Liver (tissue), 9 donors: ENCODE data around the gene MESD. TPM values are rescaled to one million over a fixed set of nuclear protein-coding genes. Genes with fewer than 3 reads are reported as not detected.
"Not testable (repeated sequence)": the region's sequence is repeated elsewhere in the genome, so short reads cannot be mapped to it uniquely, and the experiment has no call there.

ENCODE experiments used
- DNase-seq: peaks from one replicate; pipeline ENCODE4 v3.0.0-alpha.2; 2017; ENCODE audit warnings: low spot score
- H3K27ac ChIP-seq, 2 donors: one replicate each; pipeline ENCODE4 v1.7.0; 2013; ENCODE audit warnings: inconsistent platforms in 2 of 2, low read length in 2 of 2, control low read depth in 1 of 2, low read depth in 1 of 2, mild to moderate bottlenecking in 1 of 2
- H3K27me3 ChIP-seq, 4 donors: one replicate each; pipeline versions ENCODE4 v1.6.1 to v1.7.0; 2013; ENCODE audit warnings: low read length in 3 of 4, inconsistent platforms in 1 of 4, mild to moderate bottlenecking in 1 of 4, moderate library complexity in 1 of 4; ENCODE audit not compliant: control insufficient read depth in 4 of 4, insufficient read depth in 4 of 4
- H3K36me3 ChIP-seq, 4 donors: one replicate each; pipeline versions ENCODE4 v1.6.1 to v1.7.0; 2013; ENCODE audit warnings: low read length in 3 of 4, mild to moderate bottlenecking in 3 of 4, low read depth in 1 of 4, moderate library complexity in 1 of 4; ENCODE audit not compliant: control insufficient read depth in 4 of 4, insufficient read depth in 3 of 4
- H3K4me1 ChIP-seq, 4 donors: one replicate each; pipeline versions ENCODE4 v1.6.1 to v1.7.0; 2013; ENCODE audit warnings: low read length in 3 of 4, mild to moderate bottlenecking in 3 of 4, moderate library complexity in 1 of 4; ENCODE audit not compliant: control insufficient read depth in 4 of 4, insufficient read depth in 4 of 4
- H3K4me3 ChIP-seq, 3 donors: one replicate each; pipeline versions ENCODE4 v1.6.1 to v1.7.0; 2013; ENCODE audit warnings: low read length in 3 of 3, control low read depth in 1 of 3, low read depth in 1 of 3, mild to moderate bottlenecking in 1 of 3
- H3K9ac ChIP-seq, 2 donors: one replicate each; pipeline ENCODE4 v1.7.0; 2013; ENCODE audit warnings: low read length in 2 of 2, mild to moderate bottlenecking in 2 of 2, moderate library complexity in 2 of 2, control low read depth in 1 of 2, low read depth in 1 of 2
- H3K9me3 ChIP-seq, 4 donors: one replicate each; pipeline versions ENCODE4 v1.6.1 to v1.7.0; 2013; ENCODE audit warnings: low read length in 3 of 4; ENCODE audit not compliant: control insufficient read depth in 4 of 4
- EGR1 ChIP-seq, 2 donors: IDR thresholded peaks; 2 replicates each; pipeline ENCODE4 v1.6.1; 2016 to 2018; ENCODE audit warnings: antibody characterized with exemption in 2 of 2, low read depth in 2 of 2
- FOXA1 ChIP-seq: IDR thresholded peaks from 2 replicates; pipeline ENCODE4 v1.6.1; 2016; ENCODE audit warnings: antibody characterized with exemption
- FOXA2 ChIP-seq: IDR thresholded peaks from 2 replicates; pipeline ENCODE4 v1.6.1; 2016; ENCODE audit warnings: antibody characterized with exemption
- GABPA ChIP-seq, 2 donors: IDR thresholded peaks in 1 of 2; conservative IDR thresholded peaks in 1 of 2; 2 replicates each; pipeline ENCODE4 v1.6.1; 2016; ENCODE audit warnings: antibody characterized with exemption in 2 of 2, mild to moderate bottlenecking in 1 of 2, moderate library complexity in 1 of 2
- HNF4A ChIP-seq, 2 donors: conservative IDR thresholded peaks; 2 replicates each; pipeline ENCODE4 v1.6.1; 2016; ENCODE audit warnings: antibody characterized with exemption in 2 of 2, mild to moderate bottlenecking in 2 of 2
- NR2F2 ChIP-seq: IDR thresholded peaks from 2 replicates; pipeline ENCODE4 v1.6.1; 2016; ENCODE audit warnings: antibody characterized with exemption
- RXRA ChIP-seq, 2 donors: IDR thresholded peaks; 2 replicates each; pipeline ENCODE4 v1.6.1; 2017 to 2018; ENCODE audit warnings: antibody characterized with exemption in 2 of 2, mild to moderate bottlenecking in 1 of 2
- SP1 ChIP-seq: IDR thresholded peaks from 2 replicates; pipeline ENCODE4 v1.6.1; 2018; ENCODE audit warnings: antibody characterized with exemption, mild to moderate bottlenecking
- WGBS: extraction: QIAGEN DNeasy Blood & Tissue Kit; methylation state at CpG from one replicate; pipeline ENCODE4 v1.1.7; 2013; 5-methylcytosine and 5-hydroxymethylcytosine counted together
- polyA plus RNA-seq, 2 donors: library from polyadenylated mRNA; stranded (reverse) in 1 of 2; unstranded in 1 of 2; fragments of 200-250 nt in 1 of 2; fragments of >200 nt in 1 of 2; fragmentation: Nextera tagmentation in 1 of 2; extraction: Ambion mirVana in 1 of 2; gene quantifications; one replicate each; pipeline versions ENCODE4 v1.2.1 to v1.2.3, GENCODE V29; 2013 to 2015
- total RNA-seq, 2 donors: library from RNA; depleted of rRNA; stranded (reverse); fragments of >200 nt; gene quantifications; one replicate each; pipeline ENCODE4 v1.2.3, GENCODE V29; 2014
- TF ChIP-seq, protein P1 (sequence below): fragments of 150-350 bp; IDR thresholded peaks from 2 replicates; pipeline ENCODE4 v1.5.1; 2017; ENCODE audit warnings: improper control_type of control experiment, low read depth, low read length; ENCODE audit not compliant: missing input control
- TF ChIP-seq, protein P2 (sequence below): IDR thresholded peaks from 2 replicates; pipeline ENCODE4 v1.6.1; 2016; ENCODE audit warnings: antibody characterized with exemption, mild to moderate bottlenecking
- TF ChIP-seq, protein P3 (sequence below): IDR thresholded peaks from 2 replicates; pipeline ENCODE4 v1.6.1; 2016; ENCODE audit warnings: antibody characterized with exemption
- donor health status: healthy.
- donor health status: healthy.
- donor health status: healthy.
- donor health status: healthy.
- donor health status: healthy.

MESD gene
- total and polyA plus RNA-seq, 4 donors = 15.3 to 24.0 (median 17.0) TPM

- 96% methylated on average over 8 of the region's 8 CpGs for WGBS
- DNase-seq = no peak
Measured at GRCh38 chr15:80966431-80967197, 23.0 kb downstream of the MESD start.

DNA sequence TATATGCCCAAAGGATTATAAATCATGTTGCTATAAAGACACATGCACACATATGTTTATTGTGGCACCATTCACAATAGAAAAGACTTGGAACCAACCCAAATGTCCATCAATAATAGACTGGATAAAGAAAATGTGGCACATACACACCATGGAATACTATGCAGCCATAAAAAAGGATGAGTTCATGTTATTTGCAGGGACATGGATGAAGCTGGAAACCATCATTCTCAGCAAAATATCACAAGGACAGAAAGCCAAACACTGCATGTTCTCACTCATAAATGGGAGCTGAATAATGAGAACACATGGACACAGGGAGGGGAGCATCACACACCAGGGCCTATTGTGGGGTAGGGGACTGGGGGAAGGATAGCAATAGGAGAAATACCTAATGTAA lies 24.2 kb downstream of the MESD start:
- not testable (repeated sequence) for H3K4me3 ChIP-seq, H3K4me1 ChIP-seq, H3K9ac ChIP-seq, H3K27me3 ChIP-seq, H3K27ac ChIP-seq, DNase-seq, H3K9me3 ChIP-seq
- H3K36me3 ChIP-seq = peaks cover 5 to 20% (median 11%) of the 10 kb centered on the region in 4 donors

More at GRCh38 chr15:80966431-80967197, 23.0 kb downstream of the MESD start:
- Histone ChIP-seq H3K4me1 (no peaks in the 10 kb centered on the region), H3K27ac (no peak overlapping the region), H3K4me3 (no peak overlapping the region), H3K9me3 (no peaks in the 10 kb centered on the region), H3K9ac (no peak overlapping the region), H3K36me3 (peaks cover 4 to 20% (median 11%) of the 10 kb centered on the region in 4 donors), H3K27me3 (no peaks in the 10 kb centered on the region)
- TF ChIP-seq EGR1 (IDR thresholded peaks at IDR 0.05; ENCODE audit: low read depth in 2 of 2) = no peak
- no peak for TF ChIP-seq GABPA (IDR thresholded peaks at IDR 0.05 in 1 of 2, conservative IDR thresholded peaks at IDR 0.05 in 1 of 2)
- TF ChIP-seq SP1 = no peak
- no peak for TF ChIP-seq RXRA (IDR thresholded peaks at IDR 0.05)
- TF ChIP-seq, protein P1, sequence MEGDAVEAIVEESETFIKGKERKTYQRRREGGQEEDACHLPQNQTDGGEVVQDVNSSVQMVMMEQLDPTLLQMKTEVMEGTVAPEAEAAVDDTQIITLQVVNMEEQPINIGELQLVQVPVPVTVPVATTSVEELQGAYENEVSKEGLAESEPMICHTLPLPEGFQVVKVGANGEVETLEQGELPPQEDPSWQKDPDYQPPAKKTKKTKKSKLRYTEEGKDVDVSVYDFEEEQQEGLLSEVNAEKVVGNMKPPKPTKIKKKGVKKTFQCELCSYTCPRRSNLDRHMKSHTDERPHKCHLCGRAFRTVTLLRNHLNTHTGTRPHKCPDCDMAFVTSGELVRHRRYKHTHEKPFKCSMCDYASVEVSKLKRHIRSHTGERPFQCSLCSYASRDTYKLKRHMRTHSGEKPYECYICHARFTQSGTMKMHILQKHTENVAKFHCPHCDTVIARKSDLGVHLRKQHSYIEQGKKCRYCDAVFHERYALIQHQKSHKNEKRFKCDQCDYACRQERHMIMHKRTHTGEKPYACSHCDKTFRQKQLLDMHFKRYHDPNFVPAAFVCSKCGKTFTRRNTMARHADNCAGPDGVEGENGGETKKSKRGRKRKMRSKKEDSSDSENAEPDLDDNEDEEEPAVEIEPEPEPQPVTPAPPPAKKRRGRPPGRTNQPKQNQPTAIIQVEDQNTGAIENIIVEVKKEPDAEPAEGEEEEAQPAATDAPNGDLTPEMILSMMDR = no peak
- no peak for TF ChIP-seq NR2F2
- TF ChIP-seq FOXA1 = no peak
- TF ChIP-seq, protein P2, sequence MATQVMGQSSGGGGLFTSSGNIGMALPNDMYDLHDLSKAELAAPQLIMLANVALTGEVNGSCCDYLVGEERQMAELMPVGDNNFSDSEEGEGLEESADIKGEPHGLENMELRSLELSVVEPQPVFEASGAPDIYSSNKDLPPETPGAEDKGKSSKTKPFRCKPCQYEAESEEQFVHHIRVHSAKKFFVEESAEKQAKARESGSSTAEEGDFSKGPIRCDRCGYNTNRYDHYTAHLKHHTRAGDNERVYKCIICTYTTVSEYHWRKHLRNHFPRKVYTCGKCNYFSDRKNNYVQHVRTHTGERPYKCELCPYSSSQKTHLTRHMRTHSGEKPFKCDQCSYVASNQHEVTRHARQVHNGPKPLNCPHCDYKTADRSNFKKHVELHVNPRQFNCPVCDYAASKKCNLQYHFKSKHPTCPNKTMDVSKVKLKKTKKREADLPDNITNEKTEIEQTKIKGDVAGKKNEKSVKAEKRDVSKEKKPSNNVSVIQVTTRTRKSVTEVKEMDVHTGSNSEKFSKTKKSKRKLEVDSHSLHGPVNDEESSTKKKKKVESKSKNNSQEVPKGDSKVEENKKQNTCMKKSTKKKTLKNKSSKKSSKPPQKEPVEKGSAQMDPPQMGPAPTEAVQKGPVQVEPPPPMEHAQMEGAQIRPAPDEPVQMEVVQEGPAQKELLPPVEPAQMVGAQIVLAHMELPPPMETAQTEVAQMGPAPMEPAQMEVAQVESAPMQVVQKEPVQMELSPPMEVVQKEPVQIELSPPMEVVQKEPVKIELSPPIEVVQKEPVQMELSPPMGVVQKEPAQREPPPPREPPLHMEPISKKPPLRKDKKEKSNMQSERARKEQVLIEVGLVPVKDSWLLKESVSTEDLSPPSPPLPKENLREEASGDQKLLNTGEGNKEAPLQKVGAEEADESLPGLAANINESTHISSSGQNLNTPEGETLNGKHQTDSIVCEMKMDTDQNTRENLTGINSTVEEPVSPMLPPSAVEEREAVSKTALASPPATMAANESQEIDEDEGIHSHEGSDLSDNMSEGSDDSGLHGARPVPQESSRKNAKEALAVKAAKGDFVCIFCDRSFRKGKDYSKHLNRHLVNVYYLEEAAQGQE = no peak
- TF ChIP-seq, protein P3, sequence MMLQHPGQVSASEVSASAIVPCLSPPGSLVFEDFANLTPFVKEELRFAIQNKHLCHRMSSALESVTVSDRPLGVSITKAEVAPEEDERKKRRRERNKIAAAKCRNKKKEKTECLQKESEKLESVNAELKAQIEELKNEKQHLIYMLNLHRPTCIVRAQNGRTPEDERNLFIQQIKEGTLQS = no peak
- no peak for TF ChIP-seq HNF4A (conservative IDR thresholded peaks at IDR 0.05)
- no peak for TF ChIP-seq FOXA2
